Sigmoid colon (tissue), 4 donors: ENCODE data around the gene PDZD4.

Experiments
- EP300 ChIP-seq, 4 donors: sonication (generic); formaldehyde crosslinking; IDR thresholded peaks; one replicate each; pipeline ENCODE4 v1.6.1; 2017; ENCODE audit warnings: antibody characterized with exemption in 4 of 4
- POLR2A ChIP-seq, 2 donors: fragments of 450-650 bp; IDR thresholded peaks; one replicate each; pipeline ENCODE4 v1.6.1; 2016; ENCODE audit warnings: antibody characterized with exemption in 2 of 2, mild to moderate bottlenecking in 2 of 2, moderate library complexity in 2 of 2
- POLR2AphosphoS5 ChIP-seq, 4 donors: sonication (generic); formaldehyde crosslinking; IDR thresholded peaks; one replicate each; pipeline ENCODE4 v1.6.1; 2017; ENCODE audit warnings: antibody characterized with exemption in 4 of 4
- TF ChIP-seq, protein P1 (sequence below), 4 experiments: fragments of 450-650 bp in 3 of 4; fragments of 200-600 bp in 1 of 4; IDR thresholded peaks; one replicate each; pipeline ENCODE4 v1.5.1; 2016 to 2019; ENCODE audit warnings: antibody characterized with exemption in 4 of 4, mild to moderate bottlenecking in 3 of 4, moderate library complexity in 2 of 4

DNA sequence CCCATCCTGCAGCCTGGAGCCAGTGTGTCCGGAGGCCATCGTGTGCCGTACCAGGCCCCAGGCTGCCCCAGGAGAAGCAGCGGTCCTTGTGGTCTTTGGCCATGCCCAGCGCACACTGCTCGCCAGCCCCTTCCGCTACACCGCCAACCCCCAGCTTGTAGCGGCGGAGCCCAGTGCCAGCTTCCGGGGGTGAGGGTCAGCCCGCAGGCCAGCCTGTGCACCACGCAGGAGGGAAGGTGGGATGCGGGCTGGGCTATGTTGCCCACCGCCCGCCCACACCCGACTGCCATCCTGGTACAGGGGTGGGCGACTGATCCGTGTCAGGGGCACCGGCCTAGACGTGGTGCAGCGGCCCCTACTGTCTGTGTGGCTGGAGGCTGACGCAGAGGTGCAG, 57.1 kb downstream of the PDZD4 start:
- TF ChIP-seq POLR2A (IDR thresholded peaks at IDR 0.05) (no peak), POLR2AphosphoS5 (IDR thresholded peaks at IDR 0.05) (no peak), EP300 (IDR thresholded peaks at IDR 0.05) (no peak)
- TF ChIP-seq, protein P1, sequence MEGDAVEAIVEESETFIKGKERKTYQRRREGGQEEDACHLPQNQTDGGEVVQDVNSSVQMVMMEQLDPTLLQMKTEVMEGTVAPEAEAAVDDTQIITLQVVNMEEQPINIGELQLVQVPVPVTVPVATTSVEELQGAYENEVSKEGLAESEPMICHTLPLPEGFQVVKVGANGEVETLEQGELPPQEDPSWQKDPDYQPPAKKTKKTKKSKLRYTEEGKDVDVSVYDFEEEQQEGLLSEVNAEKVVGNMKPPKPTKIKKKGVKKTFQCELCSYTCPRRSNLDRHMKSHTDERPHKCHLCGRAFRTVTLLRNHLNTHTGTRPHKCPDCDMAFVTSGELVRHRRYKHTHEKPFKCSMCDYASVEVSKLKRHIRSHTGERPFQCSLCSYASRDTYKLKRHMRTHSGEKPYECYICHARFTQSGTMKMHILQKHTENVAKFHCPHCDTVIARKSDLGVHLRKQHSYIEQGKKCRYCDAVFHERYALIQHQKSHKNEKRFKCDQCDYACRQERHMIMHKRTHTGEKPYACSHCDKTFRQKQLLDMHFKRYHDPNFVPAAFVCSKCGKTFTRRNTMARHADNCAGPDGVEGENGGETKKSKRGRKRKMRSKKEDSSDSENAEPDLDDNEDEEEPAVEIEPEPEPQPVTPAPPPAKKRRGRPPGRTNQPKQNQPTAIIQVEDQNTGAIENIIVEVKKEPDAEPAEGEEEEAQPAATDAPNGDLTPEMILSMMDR (IDR thresholded peaks at IDR 0.05): no peak
